Mesodermal cell (in vitro differentiated cells): ENCODE results near the gene OR13C3.
"Not testable (repeated sequence)": the region's sequence is repeated elsewhere in the genome, so short reads cannot be mapped to it uniquely, and the experiment has no call there.

Experiments used
- H3K27ac ChIP-seq: 2 replicates; pipeline ENCODE4 v1.7.0; 2013; ENCODE audit warnings: mild to moderate bottlenecking, low read depth, low read length, moderate library complexity; ENCODE audit not compliant: severe bottlenecking
- H3K36me3 ChIP-seq: 2 replicates; pipeline ENCODE4 v1.7.1; 2013; ENCODE audit warnings: mild to moderate bottlenecking, low read length, moderate library complexity; ENCODE audit not compliant: control insufficient read depth, insufficient read depth
- H3K4me1 ChIP-seq: one replicate; pipeline ENCODE4 v1.7.1; 2013; ENCODE audit warnings: mild to moderate bottlenecking, low read length; ENCODE audit not compliant: insufficient read depth, control insufficient read depth, poor library complexity, severe bottlenecking
- H3K4me3 ChIP-seq: 2 replicates; pipeline ENCODE4 v1.7.0; 2013; ENCODE audit warnings: low read length, control low read depth, mild to moderate bottlenecking; ENCODE audit not compliant: insufficient read depth, poor library complexity, severe bottlenecking; ENCODE audit errors: extremely low read depth
- H3K9me3 ChIP-seq: 2 replicates; pipeline ENCODE4 v1.7.1; 2013; ENCODE audit warnings: mild to moderate bottlenecking, low read length, moderate library complexity; ENCODE audit not compliant: control insufficient read depth
- WGBS, 2 experiments: methylation state at CpG; one replicate each; pipeline ENCODE4 v1.1.5; 2013; ENCODE audit warnings: missing lambda C conversion rate in 2 of 2; ENCODE audit not compliant: insufficient coverage in 2 of 2; 5-methylcytosine and 5-hydroxymethylcytosine counted together

OR13C3 gene

GRCh38 chr9:104539275-104539674, 2.6 kb upstream of the OR13C3 start:
- H3K27ac ChIP-seq: no peak overlapping the region
- H3K36me3 ChIP-seq: no peaks in the 10 kb centered on the region
- no peak overlapping the region for H3K4me3 ChIP-seq
- H3K9me3 ChIP-seq: no peaks in the 10 kb centered on the region
- 70 to 73% methylated on average over 1 of the region's 1 CpG for WGBS, 2 experiments
- no peaks in the 10 kb centered on the region for H3K4me1 ChIP-seq

GRCh38 chr9:104527109-104527508, 9.5 kb downstream of the OR13C3 start, which contains the start of gene OR13C4:
Gene OR13C4 (minus strand): TSS chr9:104527209. CDS start chr9:104527209, 0 bp downstream.
- Histone ChIP-seq H3K27ac (no peak within 1 kb of the TSS), H3K4me3 (no peak within 1 kb of the TSS), H3K36me3 (no peaks in the 10 kb centered on the region), H3K9me3 (no peaks in the 10 kb centered on the region), H3K4me1 (no peaks in the 10 kb centered on the region)

- H3K4me1 ChIP-seq, H3K9me3 ChIP-seq, H3K27ac ChIP-seq, H3K36me3 ChIP-seq, H3K4me3 ChIP-seq: not testable (repeated sequence)
- 85 to 86% methylated on average over 6 to 9 of the region's 10 CpGs for WGBS, 2 experiments
Observed at GRCh38 chr9:104520241-104520640, 16.4 kb downstream of the OR13C3 start.

- Histone ChIP-seq H3K36me3 (no peaks in the 10 kb centered on the region), H3K4me1 (no peaks in the 10 kb centered on the region), H3K4me3 (no peak overlapping the region), H3K27ac (no peak overlapping the region), H3K9me3 (no peaks in the 10 kb centered on the region)
- 64 to 88% methylated on average over 3 to 4 of the region's 5 CpGs for WGBS, 2 experiments
Observed at GRCh38 chr9:104514901-104515300, 21.8 kb downstream of the OR13C3 start.

GRCh38 chr9:104506565-104506964, 30.1 kb downstream of the OR13C3 start:
- Histone ChIP-seq H3K4me3 (no peak overlapping the region), H3K27ac (no peak overlapping the region), H3K36me3 (no peaks in the 10 kb centered on the region), H3K9me3 (no peaks in the 10 kb centered on the region), H3K4me1 (no peaks in the 10 kb centered on the region)

GRCh38 chr9:104503963-104504362, 32.7 kb downstream of the OR13C3 start, which contains the start of gene OR13F1:
Gene OR13F1 (plus strand): TSS chr9:104504263. CDS start chr9:104504263, 0 bp downstream.
- no peak within 1 kb of the TSS for H3K4me3 ChIP-seq
- H3K9me3 ChIP-seq: no peaks in the 10 kb centered on the region
- H3K36me3 ChIP-seq: no peaks in the 10 kb centered on the region
- H3K27ac ChIP-seq: no peak within 1 kb of the TSS
- H3K4me1 ChIP-seq: no peaks in the 10 kb centered on the region
- 88 to 93% methylated on average over 3 of the region's 5 CpGs for WGBS, 2 experiments

GRCh38 chr9:104503440-104503839, 33.2 kb downstream of the OR13C3 start:
- no peak overlapping the region for H3K4me3 ChIP-seq
- H3K27ac ChIP-seq: no peak overlapping the region
- no peaks in the 10 kb centered on the region for H3K4me1 ChIP-seq
- no peaks in the 10 kb centered on the region for H3K36me3 ChIP-seq
- no peaks in the 10 kb centered on the region for H3K9me3 ChIP-seq

GRCh38 chr9:104494808-104495207, 41.8 kb downstream of the OR13C3 start:
- Histone ChIP-seq H3K4me1 (no peaks in the 10 kb centered on the region), H3K9me3 (no peaks in the 10 kb centered on the region), H3K4me3 (no peak overlapping the region), H3K36me3 (no peaks in the 10 kb centered on the region), H3K27ac (no peak overlapping the region)
- WGBS, 2 experiments: no CpG with 5 or more reads among the region's 3 CpGs
